WTC11 (cell line): ENCODE measurements around the gene SNIP1. TPM values are rescaled to one million over a fixed set of nuclear protein-coding genes. Genes with fewer than 3 reads are reported as not detected.

ENCODE experiments used
- AFF4 ChIP-seq: sonication (generic); formaldehyde crosslinking; IDR thresholded peaks from 2 replicates; pipeline ENCODE4 v1.8.1; 2023; ENCODE audit warnings: mild to moderate bottlenecking, missing genetic modification reagents, borderline replicate concordance
- ARID4B ChIP-seq: sonication (generic); formaldehyde crosslinking; IDR thresholded peaks from 2 replicates; pipeline ENCODE4 v1.8.0; 2023; ENCODE audit warnings: missing genetic modification reagents, mild to moderate bottlenecking, borderline replicate concordance
- CBFB ChIP-seq: sonication (generic); formaldehyde crosslinking; IDR thresholded peaks from 2 replicates; pipeline ENCODE4 v1.8.1; 2022; ENCODE audit warnings: mild to moderate bottlenecking, low read depth, missing genetic modification reagents
- CREM ChIP-seq: sonication (generic); formaldehyde crosslinking; IDR thresholded peaks from 2 replicates; pipeline ENCODE4 v1.8.1; 2022; ENCODE audit warnings: mild to moderate bottlenecking, missing genetic modification reagents, moderate library complexity
- ELF4 ChIP-seq: sonication (generic); formaldehyde crosslinking; IDR thresholded peaks from 2 replicates; pipeline ENCODE4 v1.8.1; 2022; ENCODE audit warnings: low read depth, mild to moderate bottlenecking, moderate library complexity, missing genetic modification reagents
- GABPB1 ChIP-seq: sonication (generic); formaldehyde crosslinking; IDR thresholded peaks from 2 replicates; pipeline ENCODE4 v1.8.1; 2023; ENCODE audit warnings: mild to moderate bottlenecking, missing genetic modification reagents
- HMGA2 ChIP-seq: fragments of 250-450 bp; sonication (Bioruptor Pico); IDR thresholded peaks from 2 replicates; pipeline ENCODE4 v1.4.0; 2021; ENCODE audit warnings: mild to moderate bottlenecking, moderate library complexity
- HMGXB4 ChIP-seq: sonication (generic); formaldehyde crosslinking; IDR thresholded peaks from 2 replicates; pipeline ENCODE4 v1.8.1; 2023; ENCODE audit warnings: mild to moderate bottlenecking, moderate library complexity, missing genetic modification reagents
- IRF2 ChIP-seq: sonication (generic); formaldehyde crosslinking; IDR thresholded peaks from 2 replicates; pipeline ENCODE4 v1.8.0; 2022; ENCODE audit warnings: low read depth, missing genetic modification reagents, borderline replicate concordance
- NFYB ChIP-seq: sonication (generic); formaldehyde crosslinking; conservative IDR thresholded peaks from 2 replicates; pipeline ENCODE4 v1.8.0; 2022; ENCODE audit warnings: low read depth, missing genetic modification reagents
- NR1H2 ChIP-seq: sonication (generic); formaldehyde crosslinking; IDR thresholded peaks from 2 replicates; pipeline ENCODE4 v1.9.0; 2021; ENCODE audit warnings: mild to moderate bottlenecking, moderate library complexity, missing genetic modification reagents
- TP53 ChIP-seq: sonication (generic); formaldehyde crosslinking; IDR thresholded peaks from 2 replicates; pipeline ENCODE4 v1.8.1; 2023; ENCODE audit warnings: mild to moderate bottlenecking, missing genetic modification reagents
- ZBTB43 ChIP-seq: sonication (generic); formaldehyde crosslinking; IDR thresholded peaks from 2 replicates; pipeline ENCODE4 v1.8.1; 2023; ENCODE audit warnings: mild to moderate bottlenecking, missing genetic modification reagents
- ZNF416 ChIP-seq: fragments of 250-450 bp; sonication (Bioruptor Pico); IDR thresholded peaks from 2 replicates; pipeline ENCODE4 v1.9.0; 2021; ENCODE audit warnings: mild to moderate bottlenecking, inconsistent platforms
- ZNF423 ChIP-seq: fragments of 250-450 bp; sonication (Bioruptor Pico); IDR thresholded peaks from 2 replicates; pipeline ENCODE4 v2.1.2; 2022; ENCODE audit warnings: mild to moderate bottlenecking, moderate library complexity
- total RNA-seq: library from RNA; stranded (reverse); gene quantifications from 3 replicates; pipeline ENCODE4 v1.2.3, GENCODE V29; 2021
- TF ChIP-seq, protein P1 (sequence below): sonication (generic); formaldehyde crosslinking; IDR thresholded peaks from 2 replicates; pipeline ENCODE4 v1.8.0; 2022; ENCODE audit warnings: mild to moderate bottlenecking, missing genetic modification reagents
- TF ChIP-seq, protein P2 (sequence below): fragments of 250-450 bp; sonication (Bioruptor Pico); IDR thresholded peaks from 2 replicates; pipeline ENCODE4 v1.9.0; 2021; ENCODE audit warnings: mild to moderate bottlenecking, borderline replicate concordance
- TF ChIP-seq, protein P3 (sequence below): sonication (generic); formaldehyde crosslinking; IDR thresholded peaks from 2 replicates; pipeline ENCODE4 v1.8.1; 2023; ENCODE audit warnings: mild to moderate bottlenecking, missing genetic modification reagents, moderate library complexity
- TF ChIP-seq, protein P4 (sequence below): sonication (generic); formaldehyde crosslinking; IDR thresholded peaks from 2 replicates; pipeline ENCODE4 v1.8.1; 2022; ENCODE audit warnings: mild to moderate bottlenecking, missing genetic modification reagents, moderate library complexity, borderline replicate concordance

The SNIP1 gene
- total RNA-seq, 1 experiment from 2014 or later = 18.3 TPM

DNA sequence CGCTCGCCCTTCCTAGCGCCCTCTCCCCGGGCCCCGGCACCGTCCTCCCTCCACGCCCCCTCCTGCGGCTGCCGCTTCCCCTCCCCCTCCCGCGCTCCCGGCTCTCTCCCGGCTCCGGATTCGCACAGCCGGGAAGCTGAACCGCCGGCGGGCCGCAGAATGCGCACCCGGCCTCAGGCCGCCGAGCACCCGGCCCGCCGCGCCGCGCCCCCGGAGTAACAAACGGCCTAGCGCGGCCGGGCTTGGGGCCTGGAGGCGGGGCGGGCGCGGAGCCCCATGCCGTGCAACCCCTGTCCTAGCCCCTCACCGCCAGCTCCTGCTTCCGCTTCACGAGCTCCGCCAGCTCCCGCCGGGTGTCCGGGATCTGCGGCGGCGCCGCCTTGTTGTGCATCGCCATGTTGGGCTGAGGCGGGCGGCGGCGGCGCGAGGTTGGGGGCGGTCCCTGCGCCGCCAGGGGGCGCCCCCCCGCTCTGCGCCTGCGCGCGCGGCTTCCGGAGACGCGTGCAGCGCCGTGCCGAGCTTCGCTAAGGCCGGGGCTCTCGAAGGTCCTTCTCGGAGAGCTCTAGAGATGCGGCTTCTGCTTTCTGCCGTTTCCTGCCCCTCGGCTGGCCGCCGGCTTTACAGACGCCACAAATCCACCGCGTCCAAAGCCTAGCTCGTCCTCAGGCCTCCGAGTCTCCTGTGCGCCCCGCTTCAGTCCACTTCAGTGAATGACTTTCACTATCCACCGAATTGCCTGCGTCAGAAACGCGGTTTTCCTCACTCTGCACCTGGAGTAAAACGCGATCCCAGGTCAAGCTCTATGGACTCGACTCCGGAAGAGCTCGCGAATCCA, 39.5 kb downstream of the SNIP1 start, which contains the start of gene MEAF6 (continued):
- TF ChIP-seq, protein P1, sequence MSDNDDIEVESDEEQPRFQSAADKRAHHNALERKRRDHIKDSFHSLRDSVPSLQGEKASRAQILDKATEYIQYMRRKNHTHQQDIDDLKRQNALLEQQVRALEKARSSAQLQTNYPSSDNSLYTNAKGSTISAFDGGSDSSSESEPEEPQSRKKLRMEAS (CRISPR knock-in tag) = peak; percentile 88
- no peak for TF ChIP-seq ZNF423 (CRISPR knock-in tag)
- TF ChIP-seq NFYB (CRISPR knock-in tag) = no peak
- TF ChIP-seq, protein P2, sequence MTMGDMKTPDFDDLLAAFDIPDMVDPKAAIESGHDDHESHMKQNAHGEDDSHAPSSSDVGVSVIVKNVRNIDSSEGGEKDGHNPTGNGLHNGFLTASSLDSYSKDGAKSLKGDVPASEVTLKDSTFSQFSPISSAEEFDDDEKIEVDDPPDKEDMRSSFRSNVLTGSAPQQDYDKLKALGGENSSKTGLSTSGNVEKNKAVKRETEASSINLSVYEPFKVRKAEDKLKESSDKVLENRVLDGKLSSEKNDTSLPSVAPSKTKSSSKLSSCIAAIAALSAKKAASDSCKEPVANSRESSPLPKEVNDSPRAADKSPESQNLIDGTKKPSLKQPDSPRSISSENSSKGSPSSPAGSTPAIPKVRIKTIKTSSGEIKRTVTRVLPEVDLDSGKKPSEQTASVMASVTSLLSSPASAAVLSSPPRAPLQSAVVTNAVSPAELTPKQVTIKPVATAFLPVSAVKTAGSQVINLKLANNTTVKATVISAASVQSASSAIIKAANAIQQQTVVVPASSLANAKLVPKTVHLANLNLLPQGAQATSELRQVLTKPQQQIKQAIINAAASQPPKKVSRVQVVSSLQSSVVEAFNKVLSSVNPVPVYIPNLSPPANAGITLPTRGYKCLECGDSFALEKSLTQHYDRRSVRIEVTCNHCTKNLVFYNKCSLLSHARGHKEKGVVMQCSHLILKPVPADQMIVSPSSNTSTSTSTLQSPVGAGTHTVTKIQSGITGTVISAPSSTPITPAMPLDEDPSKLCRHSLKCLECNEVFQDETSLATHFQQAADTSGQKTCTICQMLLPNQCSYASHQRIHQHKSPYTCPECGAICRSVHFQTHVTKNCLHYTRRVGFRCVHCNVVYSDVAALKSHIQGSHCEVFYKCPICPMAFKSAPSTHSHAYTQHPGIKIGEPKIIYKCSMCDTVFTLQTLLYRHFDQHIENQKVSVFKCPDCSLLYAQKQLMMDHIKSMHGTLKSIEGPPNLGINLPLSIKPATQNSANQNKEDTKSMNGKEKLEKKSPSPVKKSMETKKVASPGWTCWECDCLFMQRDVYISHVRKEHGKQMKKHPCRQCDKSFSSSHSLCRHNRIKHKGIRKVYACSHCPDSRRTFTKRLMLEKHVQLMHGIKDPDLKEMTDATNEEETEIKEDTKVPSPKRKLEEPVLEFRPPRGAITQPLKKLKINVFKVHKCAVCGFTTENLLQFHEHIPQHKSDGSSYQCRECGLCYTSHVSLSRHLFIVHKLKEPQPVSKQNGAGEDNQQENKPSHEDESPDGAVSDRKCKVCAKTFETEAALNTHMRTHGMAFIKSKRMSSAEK (CRISPR knock-in tag) = no peak
- TF ChIP-seq, protein P3, sequence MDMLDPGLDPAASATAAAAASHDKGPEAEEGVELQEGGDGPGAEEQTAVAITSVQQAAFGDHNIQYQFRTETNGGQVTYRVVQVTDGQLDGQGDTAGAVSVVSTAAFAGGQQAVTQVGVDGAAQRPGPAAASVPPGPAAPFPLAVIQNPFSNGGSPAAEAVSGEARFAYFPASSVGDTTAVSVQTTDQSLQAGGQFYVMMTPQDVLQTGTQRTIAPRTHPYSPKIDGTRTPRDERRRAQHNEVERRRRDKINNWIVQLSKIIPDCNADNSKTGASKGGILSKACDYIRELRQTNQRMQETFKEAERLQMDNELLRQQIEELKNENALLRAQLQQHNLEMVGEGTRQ = no peak
- TF ChIP-seq HMGXB4 (CRISPR knock-in tag) = peak; percentile 87; the same call in 1 of the 2 replicates
- peak; percentile 5; the same call in 1 of the 2 replicates for TF ChIP-seq ZNF416 (CRISPR knock-in tag)
- TF ChIP-seq NR1H2 (CRISPR knock-in tag) = no peak
- TF ChIP-seq, protein P4, sequence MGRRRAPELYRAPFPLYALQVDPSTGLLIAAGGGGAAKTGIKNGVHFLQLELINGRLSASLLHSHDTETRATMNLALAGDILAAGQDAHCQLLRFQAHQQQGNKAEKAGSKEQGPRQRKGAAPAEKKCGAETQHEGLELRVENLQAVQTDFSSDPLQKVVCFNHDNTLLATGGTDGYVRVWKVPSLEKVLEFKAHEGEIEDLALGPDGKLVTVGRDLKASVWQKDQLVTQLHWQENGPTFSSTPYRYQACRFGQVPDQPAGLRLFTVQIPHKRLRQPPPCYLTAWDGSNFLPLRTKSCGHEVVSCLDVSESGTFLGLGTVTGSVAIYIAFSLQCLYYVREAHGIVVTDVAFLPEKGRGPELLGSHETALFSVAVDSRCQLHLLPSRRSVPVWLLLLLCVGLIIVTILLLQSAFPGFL (CRISPR knock-in tag) = no peak
- TF ChIP-seq ZBTB43 (CRISPR knock-in tag) = no peak
- no peak for TF ChIP-seq CBFB
- no peak for TF ChIP-seq IRF2
- TF ChIP-seq GABPB1 (CRISPR knock-in tag) = no peak
- 0 out of 2 replicates have a peak, but pooled peaks have one; percentile 11 for TF ChIP-seq TP53 (CRISPR knock-in tag)
- TF ChIP-seq CREM (CRISPR knock-in tag) = 0 out of 2 replicates have a peak, but pooled peaks have one; percentile 65
- peak; percentile 66; the same call in 1 of the 2 replicates for TF ChIP-seq ELF4 (CRISPR knock-in tag)
- TF ChIP-seq AFF4 (CRISPR knock-in tag) = no peak
- TF ChIP-seq HMGA2 (CRISPR knock-in tag) = no peak
- TF ChIP-seq ARID4B (CRISPR knock-in tag) = 0 out of 2 replicates have a peak, but pooled peaks have one; percentile 12
